ENCODE data around the gene ZBTB25.

The ZBTB25 gene

GRCh38 chr14:64513271-64513670 lies 9.6 kb upstream of the ZBTB25 start:
- Histone ChIP-seq H3K4me1 (ENCODE audit: control insufficient read depth, insufficient read depth, low read length) (peaks cover 6% of the 10 kb centered on the region), H3K36me3 (ENCODE audit: control insufficient read depth in 2 of 2, insufficient read depth in 2 of 2, low read length in 2 of 2) (no peaks in the 10 kb centered on the region), H3K4me3 (ENCODE audit: low read length in 2 of 2) (no peak overlapping the region), H3K27me3 (ENCODE audit: control insufficient read depth in 1 of 2, insufficient read depth in 2 of 2, low read length in 2 of 2) (no peaks in the 10 kb centered on the region), H3K27ac (ENCODE audit: low read length) (no peak overlapping the region), H3K9ac (ENCODE audit: low read length in 2 of 2) (no peak overlapping the region), H3K9me3 (ENCODE audit: control insufficient read depth in 2 of 2, low read length in 2 of 2) (no peaks in the 10 kb centered on the region)

DNA sequence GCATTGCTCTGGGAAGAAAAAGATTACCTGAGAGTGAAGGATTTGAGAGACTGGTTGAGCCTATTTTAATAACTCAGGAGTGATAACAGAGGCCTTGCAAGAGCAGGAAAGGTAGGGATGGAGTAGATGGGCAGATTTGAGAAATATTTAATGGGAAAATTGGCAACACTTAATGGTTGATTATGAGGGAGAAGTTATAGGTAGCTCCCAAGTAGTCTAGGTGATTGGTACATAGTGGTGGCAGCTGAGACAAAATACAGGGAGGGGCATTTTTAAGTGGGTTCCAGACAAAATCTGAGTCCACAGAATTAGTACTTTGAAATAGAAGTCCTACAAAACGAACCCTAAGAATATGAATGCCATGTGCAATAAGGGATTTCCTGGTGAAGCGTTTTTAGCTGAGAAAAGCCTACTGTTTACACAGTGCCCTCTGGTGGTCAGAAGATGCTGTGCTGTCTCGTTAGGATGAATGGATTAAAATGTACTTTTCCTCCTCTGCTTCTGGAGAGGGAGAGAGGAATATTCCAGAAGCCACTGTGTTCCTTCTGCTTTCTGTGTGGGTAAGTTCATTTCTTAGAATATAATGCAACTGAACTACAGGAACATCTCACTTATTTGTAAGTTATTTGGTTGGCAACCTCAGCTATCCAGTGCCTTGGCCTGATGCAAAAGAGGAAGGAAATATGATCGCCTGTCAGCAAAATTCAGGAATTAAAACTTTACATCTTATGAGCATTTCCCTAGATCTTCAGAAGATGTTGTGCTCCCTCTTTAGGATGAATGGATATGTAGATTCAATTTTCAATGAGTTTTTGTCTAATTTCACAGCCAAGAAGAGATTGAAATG lies 7.4 kb upstream of the ZBTB25 start:
- Histone ChIP-seq H3K4me3 (ENCODE audit: low read length in 2 of 2) (no peak overlapping the region), H3K4me1 (ENCODE audit: control insufficient read depth, insufficient read depth, low read length) (peaks cover 9% of the 10 kb centered on the region), H3K9me3 (ENCODE audit: control insufficient read depth in 2 of 2, low read length in 2 of 2) (no peaks in the 10 kb centered on the region), H3K36me3 (ENCODE audit: control insufficient read depth in 2 of 2, insufficient read depth in 2 of 2, low read length in 2 of 2) (no peaks in the 10 kb centered on the region), H3K9ac (ENCODE audit: low read length in 2 of 2) (no peak overlapping the region), H3K27me3 (ENCODE audit: control insufficient read depth in 1 of 2, insufficient read depth in 2 of 2, low read length in 2 of 2) (no peaks in the 10 kb centered on the region), H3K27ac (ENCODE audit: low read length) (no peak overlapping the region)

DNA sequence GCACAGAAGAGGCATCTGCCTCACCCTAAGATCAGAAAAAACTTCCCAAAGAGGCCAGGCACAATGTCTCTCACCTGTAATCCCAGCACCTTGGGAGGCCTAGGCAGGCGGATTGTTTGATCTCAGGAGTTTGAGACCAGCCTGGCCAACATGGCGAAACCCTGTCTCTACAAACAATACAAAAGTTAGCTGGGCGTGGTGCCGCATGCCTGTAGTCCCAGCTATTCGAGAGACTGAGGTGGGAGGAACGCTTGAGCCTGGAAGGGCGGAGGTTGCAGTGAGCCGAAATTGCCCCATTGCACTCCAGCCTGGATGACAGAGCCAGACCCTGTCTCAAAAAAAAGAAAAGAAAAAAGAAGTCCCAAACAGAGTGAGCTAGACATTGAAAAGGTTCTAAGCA lies 5.4 kb upstream of the ZBTB25 start:
- Histone ChIP-seq H3K4me1 (ENCODE audit: control insufficient read depth, insufficient read depth, low read length) (peaks cover 9% of the 10 kb centered on the region), H3K27ac (ENCODE audit: low read length) (no peak overlapping the region), H3K4me3 (ENCODE audit: low read length in 2 of 2) (no peak overlapping the region), H3K27me3 (ENCODE audit: control insufficient read depth in 1 of 2, insufficient read depth in 2 of 2, low read length in 2 of 2) (no peaks in the 10 kb centered on the region), H3K9ac (ENCODE audit: low read length in 2 of 2) (no peak overlapping the region), H3K36me3 (ENCODE audit: control insufficient read depth in 2 of 2, insufficient read depth in 2 of 2, low read length in 2 of 2) (no peaks in the 10 kb centered on the region), H3K9me3 (ENCODE audit: control insufficient read depth in 2 of 2, low read length in 2 of 2) (no peaks in the 10 kb centered on the region)

- H3K4me1 ChIP-seq (ENCODE audit: control insufficient read depth, insufficient read depth, low read length), result peaks cover 9% of the 10 kb centered on the region
- no peak overlapping the region for H3K9ac ChIP-seq (ENCODE audit: low read length in 2 of 2)
- no peaks in the 10 kb centered on the region for H3K36me3 ChIP-seq (ENCODE audit: control insufficient read depth in 2 of 2, insufficient read depth in 2 of 2, low read length in 2 of 2)
- H3K4me3 ChIP-seq (ENCODE audit: low read length in 2 of 2), result no peak overlapping the region
- H3K27ac ChIP-seq (ENCODE audit: low read length), result no peak overlapping the region
- H3K27me3 ChIP-seq (ENCODE audit: control insufficient read depth in 1 of 2, insufficient read depth in 2 of 2, low read length in 2 of 2), result no peaks in the 10 kb centered on the region
- H3K9me3 ChIP-seq (ENCODE audit: control insufficient read depth in 2 of 2, low read length in 2 of 2), result no peaks in the 10 kb centered on the region
Observed at GRCh38 chr14:64508215-64508776, 4.7 kb upstream of the ZBTB25 start.

DNA sequence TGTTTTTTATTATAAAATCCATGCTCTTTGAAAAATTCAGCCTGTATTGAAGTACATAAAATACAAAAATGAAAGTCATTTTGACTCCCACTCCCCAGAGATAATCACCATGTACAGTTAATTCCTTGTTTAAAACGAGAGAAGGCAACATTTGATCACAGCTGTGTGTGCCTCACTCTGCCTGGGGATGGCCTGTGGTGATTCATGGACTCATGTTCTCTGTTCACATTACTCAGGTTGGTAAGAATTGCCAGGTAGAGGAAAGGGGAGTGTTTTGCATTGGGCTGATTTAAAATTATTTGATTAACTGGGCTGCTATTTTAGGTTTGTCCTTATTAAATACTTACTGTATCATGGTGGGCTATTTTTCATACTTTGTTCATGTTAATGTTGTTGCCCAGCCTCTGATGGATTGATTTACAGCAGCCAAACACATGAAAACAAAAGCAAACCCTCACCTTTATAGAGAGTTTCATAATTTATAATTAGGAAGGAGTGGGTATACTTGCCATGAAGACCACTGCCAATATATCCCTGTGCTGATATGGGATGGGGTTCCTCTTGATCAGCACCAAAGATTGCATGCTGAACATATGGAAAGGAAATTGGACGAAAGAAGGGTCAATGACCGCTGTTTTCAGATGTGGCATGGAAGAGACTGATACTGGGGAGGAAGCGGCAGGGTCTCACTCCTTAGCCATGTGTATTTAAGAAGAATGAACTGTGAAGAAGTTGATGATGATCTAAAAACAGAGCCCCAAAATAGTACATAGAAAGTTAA lies 3.9 kb upstream of the ZBTB25 start:
- H3K4me1 ChIP-seq (ENCODE audit: control insufficient read depth, insufficient read depth, low read length), result peaks cover 13% of the 10 kb centered on the region

DNA sequence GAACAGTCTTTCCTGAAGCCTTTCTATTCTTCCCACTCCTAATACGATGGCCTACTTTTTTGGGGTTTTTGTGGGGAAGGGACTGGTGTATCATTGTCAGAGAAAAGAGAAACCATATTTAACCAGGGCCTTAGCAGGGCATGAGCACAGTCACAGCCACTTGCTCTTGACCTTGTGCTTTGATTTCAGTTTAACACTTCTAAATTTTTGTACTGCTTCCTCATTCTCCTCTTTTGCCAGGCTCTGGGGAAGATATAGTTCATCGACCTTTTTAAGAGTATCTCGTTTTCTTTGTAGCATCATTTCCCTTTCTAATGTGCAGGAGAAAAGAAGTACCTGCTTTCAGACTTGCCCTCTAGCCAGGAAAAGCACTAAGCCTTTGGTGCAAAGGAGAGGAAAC lies 3.1 kb upstream of the ZBTB25 start:
- no peaks in the 10 kb centered on the region for H3K9me3 ChIP-seq (ENCODE audit: control insufficient read depth in 2 of 2, low read length in 2 of 2)
- H3K4me1 ChIP-seq (ENCODE audit: control insufficient read depth, insufficient read depth, low read length), result peaks cover 19% of the 10 kb centered on the region
- H3K27me3 ChIP-seq (ENCODE audit: control insufficient read depth in 1 of 2, insufficient read depth in 2 of 2, low read length in 2 of 2), result no peaks in the 10 kb centered on the region
- H3K36me3 ChIP-seq (ENCODE audit: control insufficient read depth in 2 of 2, insufficient read depth in 2 of 2, low read length in 2 of 2), result no peaks in the 10 kb centered on the region
- H3K9ac ChIP-seq (ENCODE audit: low read length in 2 of 2), result no peak overlapping the region
- H3K4me3 ChIP-seq (ENCODE audit: low read length in 2 of 2), result peak overlapping the region in 1 of 2 donors; percentile 35
- no peak overlapping the region for H3K27ac ChIP-seq (ENCODE audit: low read length)

More for the DNA sequence above, 3.9 kb upstream of the ZBTB25 start:
- Histone ChIP-seq H3K9me3 (ENCODE audit: control insufficient read depth in 2 of 2, low read length in 2 of 2) (no peaks in the 10 kb centered on the region), H3K9ac (ENCODE audit: low read length in 2 of 2) (no peak overlapping the region), H3K27ac (ENCODE audit: low read length) (no peak overlapping the region), H3K36me3 (ENCODE audit: control insufficient read depth in 2 of 2, insufficient read depth in 2 of 2, low read length in 2 of 2) (no peaks in the 10 kb centered on the region), H3K4me3 (ENCODE audit: low read length in 2 of 2) (no peak overlapping the region), H3K27me3 (ENCODE audit: control insufficient read depth in 1 of 2, insufficient read depth in 2 of 2, low read length in 2 of 2) (no peaks in the 10 kb centered on the region)

DNA sequence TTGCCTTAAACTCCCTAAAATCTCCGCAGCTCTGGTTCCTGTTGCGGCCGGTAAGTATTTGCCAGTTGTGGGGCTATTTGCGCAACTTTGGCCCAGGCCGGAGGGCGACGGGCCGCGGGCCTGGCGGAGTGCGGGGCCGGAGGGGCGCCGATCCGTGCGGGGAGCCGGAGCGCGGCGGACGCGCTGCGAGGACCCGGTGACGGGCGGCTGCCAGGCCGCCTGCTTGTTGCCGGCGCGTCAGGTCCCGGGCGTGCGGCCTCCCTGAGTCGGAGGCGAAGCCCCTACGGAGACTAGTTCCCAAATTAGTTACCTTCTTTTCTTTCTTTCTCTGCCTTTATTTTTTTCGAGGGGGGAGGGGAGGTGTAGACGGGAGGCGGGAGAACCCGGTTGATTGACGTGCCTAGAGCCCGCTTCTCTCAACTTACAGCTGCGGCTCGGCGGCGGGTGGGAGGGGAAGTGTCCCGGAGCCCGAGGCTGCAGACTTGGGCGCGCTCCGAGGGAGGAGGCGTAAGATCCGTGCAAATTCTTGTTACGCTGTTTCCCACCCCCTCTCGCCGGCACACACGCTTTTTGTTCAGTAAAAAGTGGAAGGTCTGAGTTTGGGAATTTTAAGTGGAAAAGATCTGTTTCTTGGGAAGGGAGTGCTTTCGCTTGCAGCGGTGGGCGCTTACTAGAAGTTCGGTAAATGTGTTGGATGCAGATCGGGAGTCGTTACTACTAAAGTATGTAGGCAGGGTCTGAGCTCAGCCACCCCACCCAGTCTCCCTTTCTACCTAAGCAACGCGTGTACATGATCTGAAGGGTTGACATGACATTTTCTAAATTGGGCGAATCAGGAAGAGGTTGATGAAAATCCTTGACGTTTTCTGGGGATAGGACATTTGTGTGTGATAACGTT lies 1.5 kb upstream of the ZBTB25 start:
- peak overlapping the region; percentile 66 to 93 for H3K4me3 ChIP-seq (ENCODE audit: low read length in 2 of 2)
- peaks cover 21% of the 10 kb centered on the region for H3K4me1 ChIP-seq (ENCODE audit: control insufficient read depth, insufficient read depth, low read length)
- H3K36me3 ChIP-seq (ENCODE audit: control insufficient read depth in 2 of 2, insufficient read depth in 2 of 2, low read length in 2 of 2), result no peaks in the 10 kb centered on the region
- peak overlapping the region; percentile 99 for H3K27ac ChIP-seq (ENCODE audit: low read length)
- H3K27me3 ChIP-seq (ENCODE audit: control insufficient read depth in 1 of 2, insufficient read depth in 2 of 2, low read length in 2 of 2), result no peaks in the 10 kb centered on the region
- H3K9me3 ChIP-seq (ENCODE audit: control insufficient read depth in 2 of 2, low read length in 2 of 2), result no peaks in the 10 kb centered on the region
- peak overlapping the region; percentile 89 to 93 for H3K9ac ChIP-seq (ENCODE audit: low read length in 2 of 2)

DNA sequence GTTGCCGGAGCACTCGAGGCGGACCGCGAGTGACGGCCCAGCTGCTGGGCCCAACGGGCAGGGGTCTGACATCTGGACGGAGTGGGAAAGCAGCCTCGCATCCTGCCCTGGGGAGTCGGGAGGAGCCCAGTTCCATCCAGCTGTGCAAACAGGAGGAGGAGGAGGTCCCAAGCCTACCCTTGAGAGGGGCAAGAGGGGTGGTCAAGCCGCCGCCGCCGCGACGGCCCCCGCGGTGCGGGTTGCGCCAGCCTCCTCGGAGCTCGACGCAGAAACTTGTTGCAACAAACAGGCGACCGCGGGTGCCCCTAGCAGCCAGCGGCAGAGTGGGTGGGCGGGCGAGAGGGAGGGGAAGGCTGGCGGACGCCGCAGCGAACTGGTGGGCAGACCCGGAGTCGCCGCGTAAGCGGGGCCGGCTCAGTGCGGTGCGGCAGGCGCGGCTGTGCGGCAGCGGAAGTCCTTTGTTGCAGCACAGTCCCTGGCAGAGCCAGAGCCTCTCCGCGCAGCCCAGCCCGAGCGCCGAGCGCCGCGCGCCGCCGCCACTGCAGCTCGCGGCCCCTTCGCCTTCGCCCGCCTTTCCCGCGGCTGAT lies 765 bp upstream of the ZBTB25 start, which contains the start of gene ZBTB1:
Gene ZBTB1 (plus strand): TSS at position 461 of the 587 bp plus-strand sequence. CDS start 16,735 bp downstream, outside the sequence.
- H3K27ac ChIP-seq (ENCODE audit: low read length), result peak within 1 kb of the TSS; percentile 99
- no peaks in the 10 kb centered on the region for H3K9me3 ChIP-seq (ENCODE audit: control insufficient read depth in 2 of 2, low read length in 2 of 2)
- H3K9ac ChIP-seq (ENCODE audit: low read length in 2 of 2), result peak within 1 kb of the TSS; percentile 89 to 93
- peaks cover 21% of the 10 kb centered on the region for H3K4me1 ChIP-seq (ENCODE audit: control insufficient read depth, insufficient read depth, low read length)
- H3K4me3 ChIP-seq (ENCODE audit: low read length in 2 of 2), result peak within 1 kb of the TSS; percentile 66 to 93
- no peaks in the 10 kb centered on the region for H3K36me3 ChIP-seq (ENCODE audit: control insufficient read depth in 2 of 2, insufficient read depth in 2 of 2, low read length in 2 of 2)
- no peaks in the 10 kb centered on the region for H3K27me3 ChIP-seq (ENCODE audit: control insufficient read depth in 1 of 2, insufficient read depth in 2 of 2, low read length in 2 of 2)

DNA sequence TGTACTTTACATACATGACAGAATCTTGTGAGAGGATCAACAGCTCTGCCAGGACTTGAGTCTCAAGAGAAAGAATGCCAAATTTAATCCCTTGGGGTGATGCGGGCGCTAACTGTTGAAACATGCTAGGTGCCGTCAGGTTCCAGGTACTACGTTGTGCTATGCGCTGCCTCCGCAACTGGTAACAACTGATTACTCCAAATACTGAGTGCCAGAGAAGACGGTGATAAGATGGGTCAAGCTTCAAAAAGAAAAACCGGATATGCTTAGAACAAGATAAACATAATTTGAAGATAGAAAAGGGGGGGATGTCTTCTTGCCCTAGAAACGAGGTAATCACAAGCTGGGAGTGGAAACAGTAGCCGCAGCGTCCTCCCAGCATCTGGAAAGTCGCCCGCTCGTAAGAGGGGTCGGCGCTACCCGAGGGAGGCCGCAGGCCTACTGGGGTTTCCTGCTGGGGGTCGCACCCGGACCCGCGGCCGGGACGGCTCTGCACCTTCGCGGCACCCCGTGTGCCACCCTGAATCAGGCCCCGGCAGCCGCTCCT lies 678 bp downstream of the ZBTB25 start:
- peaks cover 21% of the 10 kb centered on the region for H3K4me1 ChIP-seq (ENCODE audit: control insufficient read depth, insufficient read depth, low read length)

More for the DNA sequence above, 678 bp downstream of the ZBTB25 start:
- Histone ChIP-seq H3K27me3 (ENCODE audit: control insufficient read depth in 1 of 2, insufficient read depth in 2 of 2, low read length in 2 of 2) (no peaks in the 10 kb centered on the region), H3K27ac (ENCODE audit: low read length) (peak overlapping the region; percentile 99), H3K4me3 (ENCODE audit: low read length in 2 of 2) (peak overlapping the region; percentile 66 to 93), H3K9ac (ENCODE audit: low read length in 2 of 2) (peak overlapping the region; percentile 93 to 96), H3K36me3 (ENCODE audit: control insufficient read depth in 2 of 2, insufficient read depth in 2 of 2, low read length in 2 of 2) (no peaks in the 10 kb centered on the region), H3K9me3 (ENCODE audit: control insufficient read depth in 2 of 2, low read length in 2 of 2) (no peaks in the 10 kb centered on the region)
